A549 (cell line): Measurements from ENCODE around the gene PTPRCAP.

Experiments
- ATOH8 ChIP-seq: fragments of 250-450 bp; sonication (Bioruptor Pico); IDR thresholded peaks from 2 replicates; pipeline ENCODE4 v1.5.0; 2020; ENCODE audit warnings: low read depth, mild to moderate bottlenecking, moderate library complexity
- CBX8 ChIP-seq: fragments of 200-600 bp; sonication (generic); IDR thresholded peaks from 2 replicates; pipeline ENCODE4 v1.6.1; 2016
- CTCF ChIP-seq: fragments of >200 bp; sonication (Bioruptor Twin); formaldehyde crosslinking; IDR thresholded peaks from 3 replicates; pipeline ENCODE4 v1.5.1; 2016
- GATA3 ChIP-seq: IDR thresholded peaks from 2 replicates; pipeline ENCODE4 v1.6.1; 2012; ENCODE audit warnings: borderline replicate concordance
- MAX ChIP-seq: IDR thresholded peaks from 2 replicates; pipeline ENCODE4 v1.6.1; 2012
- MYC ChIP-seq: IDR thresholded peaks from 2 replicates; pipeline ENCODE4 v1.6.1; 2012; ENCODE audit warnings: mild to moderate bottlenecking, inconsistent platforms, low read length, improper control_type of control experiment, borderline replicate concordance
- PHF8 ChIP-seq: fragments of 200-600 bp; sonication (generic); IDR thresholded peaks from 2 replicates; pipeline ENCODE4 v1.6.1; 2016; ENCODE audit warnings: low read depth, mild to moderate bottlenecking, antibody characterized with exemption, moderate library complexity, borderline replicate concordance
- POLR2A ChIP-seq: IDR thresholded peaks from 2 replicates; pipeline ENCODE4 v1.6.1; 2012; ENCODE audit warnings: mild to moderate bottlenecking, low read length
- RAD21 ChIP-seq, 2 experiments: fragments of >200 bp in 1 of 2; sonication (Bioruptor Twin) in 1 of 2; formaldehyde crosslinking in 1 of 2; IDR thresholded peaks in 1 of 2; conservative IDR thresholded peaks in 1 of 2; 2 replicates in 1 of 2; 3 replicates in 1 of 2; pipeline ENCODE4 v1.6.1; 2012 to 2018; ENCODE audit warnings: inconsistent platforms in 1 of 2
- REST ChIP-seq: fragments of 200-600 bp; sonication (generic); IDR thresholded peaks from 2 replicates; pipeline ENCODE4 v1.6.1; 2016; ENCODE audit warnings: antibody characterized with exemption, mild to moderate bottlenecking, moderate library complexity
- ZNF302 ChIP-seq: fragments of 250-450 bp; sonication (Bioruptor Pico); IDR thresholded peaks from 2 replicates; pipeline ENCODE4 v1.9.0; 2021; ENCODE audit warnings: inconsistent platforms, mild to moderate bottlenecking, moderate library complexity

- TF ChIP-seq CTCF (no peak), REST (no peak), MAX (no peak), POLR2A (no peak), GATA3 (no peak), PHF8 (no peak), ZNF302 (CRISPR knock-in tag) (no peak), RAD21 (conservative IDR thresholded peaks at IDR 0.05 in 1 of 2, IDR thresholded peaks at IDR 0.05 in 1 of 2) (no peak), MYC (no peak), CBX8 (no peak), ATOH8 (no peak)
Measured at GRCh38 chr11:67449116-67449844, 11.8 kb upstream of the PTPRCAP start.
